ENCODE measurements around the gene ARF1.

ARF1 gene

GRCh38 chr1:228071839-228072657 lies 10.5 kb upstream of the ARF1 start:
- DNase-seq (ENCODE audit: low read depth): no peak

DNA sequence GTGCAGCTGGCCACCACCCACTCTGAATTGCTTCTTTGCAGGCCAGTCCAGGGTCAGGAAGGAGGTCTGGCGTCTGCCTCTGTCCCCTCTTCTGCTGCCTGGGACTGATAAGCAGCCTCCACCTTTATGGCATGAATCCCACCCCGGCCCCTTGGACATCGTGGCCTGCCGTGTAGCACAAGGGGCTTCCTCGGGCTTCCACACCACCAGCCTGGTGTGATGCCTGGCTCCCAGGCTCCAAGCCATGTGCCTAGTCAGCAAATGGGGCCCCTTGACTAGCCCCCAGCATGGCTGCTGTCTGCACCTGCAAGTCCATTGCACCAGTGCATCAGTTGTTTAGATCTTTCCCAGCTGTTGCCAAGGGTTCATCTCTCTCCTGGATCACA lies 9.9 kb upstream of the ARF1 start:
- DNase-seq (ENCODE audit: low read depth): no peak

GRCh38 chr1:228073061-228073856 lies 9.2 kb upstream of the ARF1 start:
- no peak for DNase-seq (ENCODE audit: low read depth)

DNA sequence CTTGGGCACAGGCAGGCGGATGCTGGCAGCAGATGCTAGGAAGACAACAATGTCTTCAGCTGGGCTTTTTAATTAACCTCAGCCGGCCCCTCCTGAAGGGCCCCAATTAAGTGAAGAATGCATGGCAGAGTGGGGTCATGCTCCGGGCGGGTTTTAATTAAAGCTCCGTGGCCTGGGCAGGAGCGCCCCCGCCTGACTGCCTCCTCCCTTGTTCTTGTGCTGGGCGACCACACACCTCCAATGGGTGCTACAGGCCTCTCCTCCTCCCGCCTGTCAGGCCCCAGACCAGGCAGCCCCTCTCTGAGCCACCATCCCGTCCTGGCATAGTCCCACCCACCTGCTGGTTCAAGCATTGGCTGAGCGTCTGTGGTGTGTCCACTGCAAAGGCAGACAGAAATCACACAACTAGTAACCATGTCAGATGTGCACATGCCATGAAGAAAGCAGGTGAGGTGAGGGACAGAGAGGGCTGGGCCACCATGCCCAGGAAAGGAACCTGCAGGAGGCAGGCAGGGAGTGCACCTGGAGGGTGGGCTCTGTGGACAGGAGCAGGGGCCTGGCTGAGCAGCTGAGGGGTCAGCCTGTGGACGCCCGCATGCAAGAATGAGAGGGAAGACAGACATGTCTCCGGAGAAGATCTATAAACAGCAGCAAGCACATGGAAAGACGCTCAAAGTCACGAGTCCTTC lies 8.5 kb upstream of the ARF1 start:
- no peak for DNase-seq (ENCODE audit: low read depth)

DNA sequence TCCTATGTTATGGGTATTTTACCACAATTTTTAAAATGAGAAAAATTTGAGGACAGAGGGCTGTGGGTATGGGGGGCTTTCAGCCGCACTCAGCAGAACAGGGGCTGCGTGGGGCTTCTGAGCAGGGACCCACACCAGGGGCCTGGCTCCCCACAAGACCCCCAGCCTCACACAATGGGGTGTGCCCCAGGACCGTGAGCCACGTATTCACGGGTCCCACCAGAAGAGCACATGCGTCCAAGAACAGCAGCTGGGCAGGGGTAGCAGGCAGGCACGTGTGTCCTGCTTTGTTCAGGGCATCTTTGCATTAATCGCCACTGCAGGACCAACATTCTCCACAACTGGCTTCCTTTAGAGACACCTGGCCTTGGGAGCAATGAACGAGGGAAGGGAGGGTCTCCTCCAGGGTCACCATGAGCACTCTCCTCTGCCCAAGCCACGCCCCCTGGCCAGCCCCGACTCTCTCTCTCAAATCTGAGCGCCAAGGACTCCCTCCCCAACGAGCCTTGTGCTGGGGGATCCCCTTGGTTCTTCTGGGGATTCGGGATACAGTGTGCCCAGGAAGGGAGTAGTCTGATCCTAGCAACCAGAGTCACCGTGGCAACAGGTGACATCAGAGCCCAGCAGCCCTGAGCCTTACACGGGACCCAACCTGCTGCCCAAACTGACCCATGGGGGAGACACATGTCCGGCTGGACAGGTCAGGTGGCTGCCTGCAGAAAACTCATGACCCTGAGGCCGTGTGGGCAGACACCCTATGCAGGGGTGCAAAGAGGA lies 7.4 kb upstream of the ARF1 start:
- DNase-seq (ENCODE audit: low read depth): no peak

DNA sequence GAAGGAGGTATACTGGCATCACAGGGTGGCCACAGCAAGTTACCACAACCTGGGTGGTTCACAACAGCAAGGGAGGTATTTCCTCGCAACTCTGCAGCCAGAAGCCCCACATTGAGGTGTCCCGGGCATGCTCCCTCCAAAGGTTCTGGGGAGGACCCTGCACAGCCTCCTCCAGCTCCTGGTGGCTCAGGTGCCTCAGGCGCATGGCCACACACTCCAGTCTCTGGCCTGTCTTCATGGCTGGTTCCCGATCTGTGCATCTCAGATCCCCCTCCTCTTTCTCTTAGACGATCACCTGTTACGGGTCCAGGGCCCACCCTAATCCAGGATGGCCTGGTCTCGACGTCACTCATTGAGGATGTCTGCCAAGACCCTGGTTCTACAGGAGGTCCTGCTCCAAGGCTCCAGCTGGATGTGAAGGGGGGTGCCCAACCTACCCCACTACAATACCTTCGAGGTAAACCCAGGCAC lies 6.7 kb upstream of the ARF1 start:
- DNase-seq (ENCODE audit: low read depth): no peak

DNA sequence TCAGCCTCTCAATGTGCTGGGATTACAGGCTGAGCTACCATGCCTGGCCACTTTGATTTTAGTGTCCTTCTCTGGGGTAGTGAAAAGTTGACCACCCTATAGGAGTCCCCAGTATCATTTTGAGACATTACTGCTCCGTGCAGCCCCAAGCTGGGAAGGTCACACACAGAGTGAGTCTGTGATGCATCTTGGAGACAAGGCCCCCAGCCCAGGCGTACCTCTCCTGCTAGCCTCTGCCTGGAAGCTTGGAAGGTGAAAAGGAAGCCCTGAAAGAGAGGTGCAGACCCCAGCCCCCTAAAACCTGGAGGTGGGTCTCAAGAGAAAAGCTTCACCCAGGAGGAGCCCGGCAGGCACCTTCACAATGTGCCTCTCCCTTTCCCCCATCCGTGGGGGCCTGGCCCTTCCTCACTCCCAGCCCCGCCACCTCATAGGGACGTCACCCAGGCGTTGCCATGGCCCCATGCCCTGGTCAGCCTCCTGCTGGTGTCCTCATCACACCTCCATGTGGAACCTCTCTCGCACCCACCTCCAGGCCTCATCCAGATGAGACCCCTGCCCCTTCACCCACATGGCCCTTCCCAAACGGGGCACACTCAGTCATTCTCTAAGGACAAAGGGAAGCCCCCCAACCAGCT lies 5.6 kb upstream of the ARF1 start:
- no peak for DNase-seq (ENCODE audit: low read depth)

DNA sequence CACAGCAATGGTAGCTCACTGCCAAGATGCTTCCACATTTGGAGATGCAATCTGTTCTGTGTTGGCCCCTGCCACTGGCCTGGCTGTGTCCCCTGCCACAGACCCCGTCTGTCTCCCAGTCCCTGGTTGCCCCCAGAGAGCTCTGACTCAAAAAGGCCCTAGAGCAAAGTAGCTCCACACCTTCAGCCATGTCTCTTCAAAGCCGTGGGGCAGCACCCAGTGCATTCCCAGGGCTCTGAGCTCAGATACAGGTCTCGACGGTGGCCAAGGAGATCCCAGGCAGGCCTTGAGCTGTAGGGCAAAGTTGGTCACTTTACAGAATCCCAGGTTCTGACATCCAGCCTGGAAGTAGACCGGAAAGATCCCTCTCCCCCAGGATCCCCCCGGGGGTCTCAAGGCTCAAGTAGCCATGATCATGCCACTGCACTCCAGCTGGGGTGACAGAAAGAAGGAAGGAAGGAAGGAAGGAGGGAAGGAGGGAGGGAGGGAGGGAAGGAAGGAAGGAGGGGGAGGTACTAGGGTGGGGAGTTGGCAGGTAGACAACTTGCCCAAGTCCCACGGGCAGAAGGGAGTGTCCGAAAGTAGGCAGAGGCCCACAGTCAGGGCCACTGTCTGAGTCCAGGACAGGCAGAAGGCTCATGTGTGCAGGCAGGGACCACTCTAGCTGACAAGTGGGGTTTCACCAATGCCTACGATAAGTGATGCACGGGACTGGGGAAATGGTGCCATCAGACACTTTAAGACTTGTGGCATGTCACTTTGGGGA lies 4.8 kb upstream of the ARF1 start:
- no peak for DNase-seq (ENCODE audit: low read depth)

DNA sequence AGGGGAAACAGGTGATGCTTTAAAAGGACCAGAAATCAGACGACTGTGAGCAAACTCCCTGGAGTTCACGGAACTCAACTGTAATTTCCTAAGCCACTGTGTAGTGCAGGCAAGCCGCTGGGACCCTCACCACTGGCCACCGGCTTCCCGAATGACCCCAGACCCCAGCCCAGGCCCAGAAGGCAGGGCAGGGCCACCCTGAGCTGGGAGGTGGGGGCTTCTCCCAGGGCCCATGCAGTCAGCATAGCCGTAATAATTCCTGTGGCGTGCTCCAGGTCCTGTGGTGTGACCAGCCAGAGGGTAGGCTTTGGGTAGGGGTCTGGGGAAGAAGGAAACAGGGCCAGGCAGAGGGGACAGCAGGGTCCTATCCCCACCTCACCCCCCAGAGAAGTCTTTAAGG lies 3.5 kb upstream of the ARF1 start:
- no peak for DNase-seq (ENCODE audit: low read depth)

DNA sequence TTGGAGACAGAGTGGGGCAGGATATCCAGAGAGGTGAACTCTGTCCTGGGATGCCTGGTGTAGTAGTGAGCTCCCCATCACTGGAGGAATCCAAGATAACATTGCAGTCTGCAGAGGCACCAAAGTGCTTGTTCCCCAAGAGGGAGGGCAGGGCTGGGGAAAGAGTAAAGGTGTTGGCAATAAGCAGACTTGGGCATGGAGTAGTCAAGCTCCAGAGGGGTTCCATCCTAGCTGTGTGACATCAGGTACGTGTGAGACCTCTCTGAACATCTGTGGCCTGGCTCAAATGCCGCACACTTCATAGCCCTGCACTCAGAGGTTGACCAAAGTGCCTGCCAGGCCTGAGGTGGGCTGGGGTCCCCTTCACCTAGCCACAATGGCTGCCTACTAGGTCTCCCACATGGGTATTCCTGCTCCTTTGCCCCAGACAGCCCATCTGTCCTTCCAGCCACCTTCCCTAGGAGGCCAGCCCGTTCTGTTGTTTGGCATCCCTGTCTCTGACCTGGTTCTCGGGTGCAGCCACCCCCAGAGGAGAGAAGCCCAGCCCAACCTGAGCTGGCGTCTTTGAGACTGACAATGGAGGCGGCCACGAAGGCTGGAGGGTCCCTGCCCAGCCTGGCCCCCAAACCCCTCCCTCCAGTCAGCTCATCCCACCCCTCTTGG lies 2.8 kb upstream of the ARF1 start:
- no peak for DNase-seq (ENCODE audit: low read depth)

DNA sequence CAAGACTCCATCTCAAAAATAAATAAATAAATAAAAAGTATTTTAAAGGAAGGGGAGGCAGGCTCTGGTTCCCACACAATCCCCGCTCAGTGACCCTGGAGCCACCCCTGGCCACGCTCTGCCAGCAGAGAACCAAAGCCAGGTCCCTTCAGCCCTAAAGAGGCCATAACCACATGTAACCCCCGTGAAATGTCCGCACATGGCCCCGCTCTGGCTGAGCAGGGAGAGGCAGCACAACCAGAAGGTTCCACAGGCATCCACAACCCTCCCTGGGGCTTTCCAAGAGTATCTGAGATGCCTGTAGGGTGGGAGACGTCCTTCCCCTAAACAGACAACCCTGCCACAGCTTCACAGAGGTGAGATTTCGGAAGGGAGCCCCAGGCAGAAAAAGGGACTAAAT lies 1.4 kb upstream of the ARF1 start:
- DNase-seq (ENCODE audit: low read depth): no peak

- no peak for DNase-seq (ENCODE audit: low read depth)
Observed at GRCh38 chr1:228081578-228082213, 812 bp upstream of the ARF1 start.

DNA sequence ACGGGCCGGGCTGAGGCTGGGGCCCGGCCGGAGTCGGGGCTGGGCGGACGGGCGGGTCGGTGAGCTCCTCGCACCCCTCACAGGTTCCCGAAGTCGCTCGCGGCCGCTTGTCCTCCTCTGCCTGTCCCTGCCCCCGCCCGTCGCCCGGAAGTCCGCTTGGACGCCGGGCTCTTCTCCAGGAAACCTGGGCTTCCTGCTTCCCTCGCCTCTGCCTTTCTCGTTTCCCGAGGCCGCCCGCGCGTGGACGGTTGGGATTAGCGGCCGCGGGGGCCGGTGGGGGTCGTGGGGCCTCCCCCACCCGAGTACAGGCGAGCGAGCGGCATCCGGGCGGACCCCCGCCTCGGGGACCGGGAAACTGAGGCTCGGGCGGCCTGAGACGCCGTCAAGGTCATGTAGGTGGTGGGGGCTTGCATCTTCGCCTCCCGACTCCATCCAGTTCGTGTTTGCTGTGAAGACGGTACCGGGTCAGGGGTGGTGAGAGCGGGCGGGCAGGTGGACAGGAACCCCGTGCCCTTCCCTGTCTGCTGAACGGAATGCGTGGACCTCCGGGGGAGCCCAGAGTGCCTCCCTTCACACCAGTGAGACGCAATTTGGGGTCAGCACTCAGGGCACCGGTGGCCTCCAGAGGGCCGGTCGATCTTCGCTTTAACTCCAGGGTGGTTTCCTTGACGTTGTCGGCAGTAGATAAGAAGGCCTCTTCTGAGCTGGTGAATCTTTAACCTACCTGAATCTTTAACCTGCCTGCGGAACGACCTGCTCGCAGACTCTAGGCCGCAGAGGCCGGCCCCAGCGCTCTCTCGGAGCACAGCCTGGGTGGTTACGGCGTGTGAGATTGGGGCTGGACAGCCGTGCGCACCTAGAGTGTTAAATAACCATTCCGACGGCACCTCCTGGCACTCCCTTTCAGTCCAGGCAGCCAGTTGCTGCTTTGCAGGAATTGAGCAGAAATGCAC lies 686 bp downstream of the ARF1 start:
- DNase-seq (ENCODE audit: low read depth): no peak

DNA sequence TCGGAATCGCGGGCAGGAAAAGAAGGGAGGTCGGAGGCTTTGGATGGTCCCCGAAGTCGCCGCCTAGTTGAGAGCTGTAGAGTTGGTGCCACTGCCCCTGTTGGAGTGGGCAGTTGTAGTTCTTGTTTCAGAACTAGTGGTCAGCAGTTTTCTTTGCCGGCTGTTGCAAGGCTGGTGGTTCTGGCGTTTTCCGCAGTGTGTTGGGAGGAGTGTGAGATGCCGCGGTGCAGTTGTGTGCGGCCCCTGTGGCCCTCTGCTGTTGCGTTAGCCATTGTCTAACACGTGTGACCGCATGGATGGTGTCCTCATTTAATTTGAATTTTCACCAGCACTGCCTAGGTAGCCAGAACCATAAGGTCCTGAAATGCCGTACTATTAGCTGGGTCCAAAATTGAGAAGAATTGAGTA lies 1.4 kb downstream of the ARF1 start:
- no peak for DNase-seq (ENCODE audit: low read depth)

- DNase-seq (ENCODE audit: low read depth): no peak
Observed at GRCh38 chr1:228084325-228084724, 1.8 kb downstream of the ARF1 start.

GRCh38 chr1:228084797-228085196 lies 2.3 kb downstream of the ARF1 start:
- DNase-seq (ENCODE audit: low read depth): no peak

GRCh38 chr1:228085287-228085951 lies 2.9 kb downstream of the ARF1 start:
- no peak for DNase-seq (ENCODE audit: low read depth)

DNA sequence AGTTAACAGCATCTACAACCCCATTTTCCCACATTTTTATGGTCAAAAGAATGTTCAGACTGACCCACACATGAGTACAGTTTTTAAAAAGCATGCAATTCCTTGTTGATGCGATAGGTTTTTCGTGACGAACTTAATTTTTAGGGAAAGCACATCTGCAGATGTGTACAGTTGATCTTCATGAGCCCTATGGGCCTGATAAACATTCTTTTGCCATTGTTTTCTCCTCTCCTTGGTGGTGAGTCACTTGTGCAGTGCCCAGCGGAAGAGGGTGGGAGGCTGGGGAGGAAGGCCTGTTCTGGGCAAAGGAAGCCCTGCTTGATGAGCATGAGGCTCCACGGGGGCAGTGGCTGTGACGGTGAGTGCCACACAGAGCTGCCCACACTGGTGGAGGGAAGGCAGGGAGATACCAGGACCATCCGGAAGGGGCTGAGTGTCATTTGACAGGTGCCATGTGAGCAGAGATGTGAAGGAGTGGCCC lies 5.3 kb downstream of the ARF1 start:
- no peak for DNase-seq (ENCODE audit: low read depth)
